Measurements from ENCODE around the gene ENO1.

DNA sequence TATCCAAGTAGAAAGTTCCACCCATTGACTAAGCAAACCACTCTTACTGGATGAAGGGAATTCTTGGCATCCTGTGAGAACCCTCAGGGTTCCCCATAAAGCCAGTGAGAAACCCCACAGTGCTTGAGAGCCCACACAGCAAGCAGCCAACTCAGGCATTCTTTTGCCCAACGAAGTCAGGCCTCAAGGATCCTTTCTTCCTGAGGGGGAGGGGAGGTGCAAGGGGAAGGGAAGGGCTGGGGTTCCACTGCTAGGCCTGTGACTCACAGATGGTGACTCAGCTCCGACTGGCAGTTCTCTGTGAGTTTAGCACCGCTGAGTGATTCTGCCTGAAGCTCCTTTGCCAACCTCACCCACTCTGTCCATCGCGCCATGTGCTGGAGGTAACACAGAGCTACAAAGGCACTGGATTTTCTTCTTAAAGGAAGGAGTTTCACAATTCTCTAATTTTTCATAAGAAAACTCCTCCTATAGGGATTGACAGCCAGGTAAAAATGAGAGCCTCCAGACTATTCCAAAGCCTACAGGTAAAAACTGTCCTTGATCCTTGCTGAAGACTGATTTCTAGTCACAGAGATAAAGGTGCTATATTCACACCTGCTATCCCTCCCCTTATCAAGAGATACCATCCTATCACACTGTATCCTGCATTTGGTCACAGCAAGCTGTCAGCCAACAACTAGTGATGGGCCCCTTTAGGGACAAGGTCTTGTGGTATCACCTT, 4.8 kb downstream of the ENO1 start:
- TF ChIP-seq CTCF (IDR thresholded peaks at IDR 0.05; ENCODE audit: control extremely low read depth in 1 of 3, insufficient read depth in 1 of 3, low read depth in 1 of 3, low read length in 3 of 3) (no peak), MAX (IDR thresholded peaks at IDR 0.05) (peak; percentile 14; the same call in 1 of the 2 replicates), EZH2 (IDR thresholded peaks at IDR 0.05; ENCODE audit: low read depth, low read length, severe bottlenecking) (no peak), NRF1 (IDR thresholded peaks at IDR 0.05; ENCODE audit: low read depth, low read length) (no peak), YY1 (IDR thresholded peaks at IDR 0.05; ENCODE audit: low read depth, low read length) (0 out of 2 replicates have a peak, but pooled peaks have one; percentile 22), POLR2AphosphoS5 (IDR thresholded peaks at IDR 0.05; ENCODE audit: low read depth, low read length) (peak; percentile 67), ZNF274 (IDR thresholded peaks at IDR 0.05; ENCODE audit: borderline replicate concordance, extremely low read depth, low read length) (no peak), ASH2L (IDR thresholded peaks at IDR 0.05; ENCODE audit: low read length) (no peak), KDM1A (IDR thresholded peaks at IDR 0.05; ENCODE audit: borderline replicate concordance, low read length) (peak; percentile 97), ATF2 (IDR thresholded peaks at IDR 0.05; ENCODE audit: low read length) (no peak; the same call in 1 of the 2 replicates), RBBP5 (IDR thresholded peaks at IDR 0.05; ENCODE audit: borderline replicate concordance, low read depth, low read length) (no peak)

Data from H1 (cell line).